Mesenchymal stem cell (in vitro differentiated cells and primary cell): ENCODE data around the gene NRXN3.

Source experiments
- DNase-seq: peaks from one replicate; pipeline ENCODE4 v3.0.0-alpha.2; 2013
- H2AFZ ChIP-seq: one replicate; pipeline ENCODE4 v1.6.1; 2013; ENCODE audit warnings: low read depth, mild to moderate bottlenecking, control low read depth, inconsistent platforms, low read length, moderate library complexity
- H2AK5ac ChIP-seq: 2 replicates; pipeline ENCODE4 v1.6.1; 2013; ENCODE audit warnings: low read length, moderate library complexity, mild to moderate bottlenecking, inconsistent platforms; ENCODE audit not compliant: severe bottlenecking
- H2BK120ac ChIP-seq: one replicate; pipeline ENCODE4 v1.6.1; 2013; ENCODE audit warnings: low read depth, mild to moderate bottlenecking, inconsistent platforms, low read length, moderate library complexity
- H2BK12ac ChIP-seq, 2 experiments: one replicate each; pipeline ENCODE4 v1.6.1; 2013; ENCODE audit warnings: inconsistent platforms in 2 of 2, low read length in 2 of 2, mild to moderate bottlenecking in 2 of 2, moderate library complexity in 2 of 2, control low read depth in 1 of 2
- H2BK15ac ChIP-seq: one replicate; pipeline ENCODE4 v1.6.1; 2013; ENCODE audit warnings: mild to moderate bottlenecking, low read depth, inconsistent platforms; ENCODE audit not compliant: poor library complexity, severe bottlenecking
- H2BK5ac ChIP-seq: 2 replicates; pipeline ENCODE4 v1.6.1; 2013; ENCODE audit warnings: low read depth, mild to moderate bottlenecking, low read length, control low read depth, inconsistent platforms; ENCODE audit not compliant: poor library complexity, severe bottlenecking
- H3K14ac ChIP-seq, 2 experiments: one replicate each; pipeline ENCODE4 v1.6.1; 2013; ENCODE audit warnings: inconsistent platforms in 2 of 2, low read length in 2 of 2, control low read depth in 1 of 2, mild to moderate bottlenecking in 1 of 2, moderate library complexity in 1 of 2
- H3K18ac ChIP-seq, 2 experiments: one replicate each; pipeline ENCODE4 v1.6.1; 2013; ENCODE audit warnings: inconsistent platforms in 2 of 2, low read length in 2 of 2, control low read depth in 1 of 2, low read depth in 1 of 2, mild to moderate bottlenecking in 1 of 2
- H3K23ac ChIP-seq, 2 experiments: one replicate each; pipeline ENCODE4 v1.6.1; 2013; ENCODE audit warnings: inconsistent platforms in 2 of 2, low read length in 2 of 2, mild to moderate bottlenecking in 2 of 2, moderate library complexity in 2 of 2, control low read depth in 1 of 2
- H3K27ac ChIP-seq: 2 replicates; pipeline ENCODE4 v1.5.1; 2013; ENCODE audit warnings: mild to moderate bottlenecking, moderate library complexity, low read length, control low read depth, inconsistent platforms; ENCODE audit not compliant: poor library complexity, severe bottlenecking
- H3K27me3 ChIP-seq, 2 experiments: 2 replicates each; pipeline versions ENCODE4 v1.6.1 to v1.7.0; 2013; ENCODE audit warnings: low read length in 2 of 2, mild to moderate bottlenecking in 2 of 2, moderate library complexity in 2 of 2, control low read depth in 1 of 2, inconsistent platforms in 1 of 2; ENCODE audit not compliant: control insufficient read depth in 1 of 2, insufficient read depth in 1 of 2
- H3K36me3 ChIP-seq, 2 experiments: 2 replicates each; pipeline versions ENCODE4 v1.6.1 to v1.7.0; 2013; ENCODE audit warnings: low read length in 2 of 2, control low read depth in 1 of 2, inconsistent platforms in 1 of 2, low read depth in 1 of 2, mild to moderate bottlenecking in 1 of 2; ENCODE audit not compliant: insufficient read depth in 2 of 2, control insufficient read depth in 1 of 2
- H3K4ac ChIP-seq, 2 experiments: one replicate each; pipeline ENCODE4 v1.6.1; 2013; ENCODE audit warnings: inconsistent platforms in 2 of 2, low read length in 2 of 2, mild to moderate bottlenecking in 2 of 2, moderate library complexity in 2 of 2, control low read depth in 1 of 2, low read depth in 1 of 2
- H3K4me1 ChIP-seq: 2 replicates; pipeline ENCODE4 v1.6.1; 2013; ENCODE audit warnings: low read depth, low read length, control low read depth; ENCODE audit not compliant: control insufficient read depth, insufficient read depth
- H3K4me2 ChIP-seq: 2 replicates; pipeline ENCODE4 v1.6.1; 2013; ENCODE audit warnings: low read length, mild to moderate bottlenecking, inconsistent platforms; ENCODE audit not compliant: poor library complexity, severe bottlenecking
- H3K4me3 ChIP-seq, 2 experiments: 2 replicates each; pipeline versions ENCODE4 v1.5.1 to v1.7.0; 2013; ENCODE audit warnings: low read length in 2 of 2, mild to moderate bottlenecking in 2 of 2, control low read depth in 1 of 2, low read depth in 1 of 2; ENCODE audit not compliant: insufficient read depth in 1 of 2
- H3K79me1 ChIP-seq: replicated peaks from 2 replicates; pipeline ENCODE4 v1.6.1; 2013; ENCODE audit warnings: mild to moderate bottlenecking, control low read depth, low read length, inconsistent platforms; ENCODE audit not compliant: poor library complexity, severe bottlenecking
- H3K9ac ChIP-seq: 2 replicates; pipeline ENCODE4 v1.7.0; 2013; ENCODE audit warnings: mild to moderate bottlenecking, low read length, moderate library complexity
- H3K9me3 ChIP-seq: 2 replicates; pipeline ENCODE4 v1.7.0; 2013; ENCODE audit warnings: mild to moderate bottlenecking, low read length; ENCODE audit not compliant: control insufficient read depth
- H4K8ac ChIP-seq: one replicate; pipeline ENCODE4 v1.6.1; 2013; ENCODE audit warnings: inconsistent platforms, mild to moderate bottlenecking, low read length, moderate library complexity
- H4K91ac ChIP-seq: one replicate; pipeline ENCODE4 v1.6.1; 2013; ENCODE audit warnings: mild to moderate bottlenecking, low read length, inconsistent platforms
- WGBS: methylation state at CpG from one replicate; pipeline ENCODE4 v1.1.7; 2013; ENCODE audit warnings: mixed read lengths; 5-methylcytosine and 5-hydroxymethylcytosine counted together

Gene NRXN3

GRCh38 chr14:78605025-78605762 lies 435.0 kb downstream of the NRXN3 start:
- H3K27ac ChIP-seq: no peak overlapping the region
- no peaks in the 10 kb centered on the region for H3K9me3 ChIP-seq
- H2BK120ac ChIP-seq: no peak overlapping the region
- H3K27me3 ChIP-seq: no peaks in the 10 kb centered on the region
- H3K79me1 ChIP-seq: no peaks in the 10 kb centered on the region
- H3K14ac ChIP-seq: no peak overlapping the region
- no peak overlapping the region for H3K23ac ChIP-seq
- H3K4me2 ChIP-seq: no peak overlapping the region
- no peak overlapping the region for H3K4ac ChIP-seq
- no peak overlapping the region for H2BK5ac ChIP-seq
- H3K9ac ChIP-seq: peak overlapping the region; percentile 49
- H4K8ac ChIP-seq: no peak overlapping the region
- no peak overlapping the region for H2AFZ ChIP-seq
- no peaks in the 10 kb centered on the region for H3K4me1 ChIP-seq
- no peak overlapping the region for H3K18ac ChIP-seq
- no peak overlapping the region for H3K4me3 ChIP-seq
- WGBS: 72% methylated on average over 1 of the region's 4 CpGs
- H3K36me3 ChIP-seq: no peaks in the 10 kb centered on the region
- no peak overlapping the region for H2AK5ac ChIP-seq
- no peak overlapping the region for H4K91ac ChIP-seq
- H2BK12ac ChIP-seq: no peak overlapping the region
- DNase-seq: no peak
- no peak overlapping the region for H2BK15ac ChIP-seq

DNA sequence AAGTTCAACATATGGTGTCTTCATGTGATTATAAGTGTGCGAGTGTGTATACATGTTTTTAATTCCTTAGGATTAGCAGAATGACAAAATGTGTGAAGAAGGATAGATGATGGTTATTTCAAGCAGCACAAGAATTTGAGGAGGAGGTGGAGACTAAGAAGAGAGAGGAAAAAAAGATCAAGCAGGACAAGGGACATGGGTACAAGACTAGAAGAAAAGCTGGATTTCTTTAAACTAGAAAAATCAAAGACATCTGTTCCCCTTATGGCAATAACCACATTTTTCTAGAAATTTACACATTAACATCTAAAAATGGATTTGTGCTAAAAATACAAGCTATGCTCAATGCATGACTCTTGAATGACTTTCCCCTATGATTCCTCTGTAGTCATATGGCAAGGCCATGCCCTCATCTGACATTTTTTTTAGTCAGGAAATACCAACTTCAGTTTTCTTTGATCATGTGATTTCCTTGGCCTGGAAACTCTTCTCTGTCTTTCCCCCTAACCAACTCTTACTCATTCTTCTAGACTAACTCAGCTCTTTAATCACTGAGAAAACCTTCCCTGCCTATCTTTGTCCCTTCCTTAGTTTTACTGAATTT lies 435.8 kb downstream of the NRXN3 start:
- no peaks in the 10 kb centered on the region for H3K79me1 ChIP-seq
- no peak overlapping the region for H2AFZ ChIP-seq
- no peak overlapping the region for H3K14ac ChIP-seq
- no peak overlapping the region for H4K91ac ChIP-seq
- H3K23ac ChIP-seq: no peak overlapping the region
- DNase-seq: peak; percentile 78
- no peak overlapping the region for H2BK15ac ChIP-seq
- H3K4me2 ChIP-seq: no peak overlapping the region
- no peak overlapping the region for H3K4me3 ChIP-seq
- no peak overlapping the region for H2BK5ac ChIP-seq
- no peaks in the 10 kb centered on the region for H3K27me3 ChIP-seq
- no peak overlapping the region for H3K18ac ChIP-seq
- peak overlapping the region; percentile 71 for H3K9ac ChIP-seq
- H2BK12ac ChIP-seq: no peak overlapping the region
- H3K9me3 ChIP-seq: no peaks in the 10 kb centered on the region
- 0% methylated on average over 1 of the region's 1 CpG for WGBS
- H2BK120ac ChIP-seq: no peak overlapping the region
- H4K8ac ChIP-seq: no peak overlapping the region
- H3K4ac ChIP-seq: no peak overlapping the region
- no peak overlapping the region for H3K27ac ChIP-seq
- H2AK5ac ChIP-seq: no peak overlapping the region
- no peaks in the 10 kb centered on the region for H3K4me1 ChIP-seq
- H3K36me3 ChIP-seq: no peaks in the 10 kb centered on the region

DNA sequence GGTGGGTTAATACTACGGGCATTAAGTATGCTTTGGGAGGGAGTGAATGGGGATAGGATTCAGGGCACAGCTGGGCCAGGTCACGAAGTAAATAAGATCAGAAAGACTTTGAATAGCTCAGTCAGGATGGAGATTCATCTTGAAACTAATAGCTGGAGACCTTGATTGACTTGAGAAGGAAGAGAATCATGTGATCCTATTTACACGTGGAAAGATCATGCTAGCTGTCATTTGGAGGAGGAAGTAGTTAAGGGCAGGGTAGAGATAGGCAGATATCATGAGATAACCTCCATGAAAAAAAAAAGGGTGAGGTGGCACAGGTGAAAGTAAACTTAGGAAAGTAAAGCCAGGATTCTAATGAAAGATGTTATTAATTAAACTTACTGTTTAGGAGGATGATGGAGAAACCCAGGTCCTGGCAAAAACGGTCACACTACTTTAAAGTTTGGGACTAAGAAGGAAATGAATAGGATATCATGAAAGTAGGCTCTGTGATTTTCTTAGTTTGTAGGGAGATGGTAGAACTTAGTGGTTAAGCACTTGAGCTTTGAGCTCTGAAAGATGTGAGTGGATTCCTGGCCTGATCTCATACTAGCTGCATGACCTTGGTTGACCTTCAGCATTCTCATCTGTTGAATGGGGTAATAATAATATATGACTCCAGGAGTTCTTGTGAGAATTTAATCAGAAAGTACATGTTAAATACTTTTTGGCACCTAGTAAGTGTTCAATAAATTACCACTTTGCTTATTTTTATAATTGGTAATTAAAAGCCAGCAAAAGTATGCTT lies 439.0 kb downstream of the NRXN3 start:
- Histone ChIP-seq H2BK15ac (no peak overlapping the region), H3K4me1 (no peaks in the 10 kb centered on the region), H3K79me1 (no peaks in the 10 kb centered on the region), H2BK12ac (peak overlapping the region in 1 of 2 experiments; percentile 11), H3K18ac (no peak overlapping the region), H4K8ac (no peak overlapping the region), H3K27me3 (no peaks in the 10 kb centered on the region), H3K9ac (no peak overlapping the region), H2AFZ (no peak overlapping the region), H3K4me3 (no peak overlapping the region), H3K9me3 (no peaks in the 10 kb centered on the region), H3K14ac (no peak overlapping the region), H3K4ac (no peak overlapping the region), H3K27ac (no peak overlapping the region), H3K4me2 (no peak overlapping the region), H2BK120ac (no peak overlapping the region), H2BK5ac (no peak overlapping the region), H2AK5ac (no peak overlapping the region), H4K91ac (no peak overlapping the region), H3K36me3 (no peaks in the 10 kb centered on the region), H3K23ac (no peak overlapping the region)
- WGBS: 79% methylated on average over 4 of the region's 4 CpGs
- no peak for DNase-seq

DNA sequence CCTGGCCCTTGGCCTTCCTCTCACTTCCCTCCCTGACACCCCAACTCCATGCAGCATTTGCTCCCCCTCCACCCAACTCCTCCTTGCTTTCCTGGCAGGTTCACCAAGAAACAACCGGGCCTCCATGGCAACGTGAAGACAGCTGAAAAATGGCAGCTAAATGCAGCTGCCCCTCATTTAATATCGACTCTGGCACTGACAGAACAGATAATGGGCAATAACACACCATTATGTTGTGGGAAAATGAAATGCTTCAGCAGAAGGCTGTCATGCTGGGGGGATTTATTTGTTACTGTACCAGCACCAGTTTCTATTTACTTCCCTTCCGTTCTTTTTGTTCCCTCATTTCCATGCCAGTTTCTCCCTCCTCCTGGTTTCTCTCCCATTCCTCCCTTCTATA lies 440.8 kb downstream of the NRXN3 start:
- H3K4me3 ChIP-seq: no peak overlapping the region
- H3K36me3 ChIP-seq: no peaks in the 10 kb centered on the region
- H2BK15ac ChIP-seq: no peak overlapping the region
- H3K14ac ChIP-seq: no peak overlapping the region
- H2BK120ac ChIP-seq: no peak overlapping the region
- no peak overlapping the region for H3K4me2 ChIP-seq
- H3K4ac ChIP-seq: no peak overlapping the region
- H3K18ac ChIP-seq: no peak overlapping the region
- H3K79me1 ChIP-seq: no peaks in the 10 kb centered on the region
- no peak overlapping the region for H2BK5ac ChIP-seq
- H3K27ac ChIP-seq: no peak overlapping the region
- no peaks in the 10 kb centered on the region for H3K4me1 ChIP-seq
- no peak for DNase-seq
- H4K91ac ChIP-seq: no peak overlapping the region
- H3K27me3 ChIP-seq: no peaks in the 10 kb centered on the region
- H3K9me3 ChIP-seq: no peaks in the 10 kb centered on the region
- H2AK5ac ChIP-seq: no peak overlapping the region
- no peak overlapping the region for H3K9ac ChIP-seq
- WGBS: 68% methylated on average over 4 of the region's 4 CpGs
- no peak overlapping the region for H4K8ac ChIP-seq
- H3K23ac ChIP-seq: no peak overlapping the region
- H2AFZ ChIP-seq: no peak overlapping the region
- no peak overlapping the region for H2BK12ac ChIP-seq
